Limb (tissue), 2 donors: ENCODE results near the gene ALX4.

ENCODE experiments used
- DNase-seq, 2 donors: peaks; one replicate each; pipeline ENCODE4 v3.0.0-alpha.2; 2016; ENCODE audit errors: extremely low spot score in 2 of 2

ALX4 gene

GRCh38 chr11:44246726-44247125 is 63.2 kb downstream of the ALX4 start:
- DNase-seq, result peak in 1 of 2 donors; percentile 39

- DNase-seq, result no peak
These were observed 65.2 kb downstream of the ALX4 start for GRCh38 chr11:44244639-44245310.

GRCh38 chr11:44243595-44244343 is 66.2 kb downstream of the ALX4 start:
- peak in 1 of 2 donors; percentile 26 for DNase-seq

GRCh38 chr11:44243086-44243485 is 66.9 kb downstream of the ALX4 start:
- DNase-seq, result no peak

GRCh38 chr11:44241851-44242250 is 68.1 kb downstream of the ALX4 start:
- DNase-seq, result peak in 1 of 2 donors; percentile 24

- DNase-seq, result no peak
These were observed 72.8 kb downstream of the ALX4 start for GRCh38 chr11:44237156-44237555.

- DNase-seq, result no peak
These were observed 73.6 kb downstream of the ALX4 start for GRCh38 chr11:44236296-44236695.

GRCh38 chr11:44235765-44236201 is 74.2 kb downstream of the ALX4 start:
- DNase-seq, result peak; percentile 56 to 62

- DNase-seq, result no peak
These were observed 80.3 kb downstream of the ALX4 start for GRCh38 chr11:44229624-44230023.

- DNase-seq, result no peak
These were observed 80.8 kb downstream of the ALX4 start for GRCh38 chr11:44229098-44229497.

GRCh38 chr11:44228379-44228778 is 81.6 kb downstream of the ALX4 start:
- no peak for DNase-seq

- no peak for DNase-seq
These were observed 83.0 kb downstream of the ALX4 start for GRCh38 chr11:44226945-44227344.

GRCh38 chr11:44226490-44226889 is 83.4 kb downstream of the ALX4 start:
- no peak for DNase-seq

GRCh38 chr11:44224867-44225501 is 85.0 kb downstream of the ALX4 start:
- DNase-seq, result no peak

- DNase-seq, result no peak
These were observed 86.7 kb downstream of the ALX4 start for GRCh38 chr11:44223238-44223637.

- DNase-seq, result no peak
These were observed 87.9 kb downstream of the ALX4 start for GRCh38 chr11:44221992-44222391.

- no peak for DNase-seq
These were observed 88.5 kb downstream of the ALX4 start for GRCh38 chr11:44221456-44221855.

- no peak for DNase-seq
These were observed 89.8 kb downstream of the ALX4 start for GRCh38 chr11:44219830-44220796.

- no peak for DNase-seq
These were observed 92.5 kb downstream of the ALX4 start for GRCh38 chr11:44217432-44217831.

- no peak for DNase-seq
These were observed 96.8 kb downstream of the ALX4 start for GRCh38 chr11:44213148-44213547.

- DNase-seq, result no peak
These were observed 97.8 kb downstream of the ALX4 start for GRCh38 chr11:44212128-44212527.
